ENCODE measurements around the gene INMT. TPM values are rescaled to one million over a fixed set of nuclear protein-coding genes. Genes with fewer than 3 reads are reported as not detected.

The INMT gene
- total RNA-seq, 1 experiment from 2014 or later: not detected

GRCh38 chr7:30727061-30727945, 24.6 kb upstream of the INMT start:
- DNase-seq (ENCODE audit: low spot score): no peak

GRCh38 chr7:30728591-30729100, 23.3 kb upstream of the INMT start:
- DNase-seq (ENCODE audit: low spot score): no peak

- no peak for DNase-seq (ENCODE audit: low spot score)
Observed at GRCh38 chr7:30729642-30730041, 22.3 kb upstream of the INMT start.

- no peak for DNase-seq (ENCODE audit: low spot score)
Observed at GRCh38 chr7:30730097-30730496, 21.8 kb upstream of the INMT start.

- DNase-seq (ENCODE audit: low spot score): no peak
Observed at GRCh38 chr7:30730996-30731395, 20.9 kb upstream of the INMT start.

GRCh38 chr7:30731581-30731980, 20.4 kb upstream of the INMT start:
- no peak for DNase-seq (ENCODE audit: low spot score)

- no peak for DNase-seq (ENCODE audit: low spot score)
Observed at GRCh38 chr7:30732606-30733005, 19.3 kb upstream of the INMT start.

GRCh38 chr7:30733216-30733615, 18.7 kb upstream of the INMT start:
- DNase-seq (ENCODE audit: low spot score): no peak

GRCh38 chr7:30733691-30734090, 18.2 kb upstream of the INMT start:
- no peak for DNase-seq (ENCODE audit: low spot score)

- DNase-seq (ENCODE audit: low spot score): no peak
Observed at GRCh38 chr7:30734497-30734896, 17.4 kb upstream of the INMT start.

GRCh38 chr7:30735631-30736030, 16.3 kb upstream of the INMT start:
- no peak for DNase-seq (ENCODE audit: low spot score)

GRCh38 chr7:30736291-30736690, 15.6 kb upstream of the INMT start:
- no peak for DNase-seq (ENCODE audit: low spot score)

GRCh38 chr7:30738026-30738915, 13.7 kb upstream of the INMT start:
- DNase-seq (ENCODE audit: low spot score): no peak

GRCh38 chr7:30739691-30740090, 12.2 kb upstream of the INMT start:
- DNase-seq (ENCODE audit: low spot score): no peak

- DNase-seq (ENCODE audit: low spot score): peak; percentile 84
Observed at GRCh38 chr7:30740417-30741181, 11.3 kb upstream of the INMT start.

- no peak for DNase-seq (ENCODE audit: low spot score)
Observed at GRCh38 chr7:30741289-30741688, 10.6 kb upstream of the INMT start.

GRCh38 chr7:30743371-30744074, 8.4 kb upstream of the INMT start:
- peak; percentile 38 for DNase-seq (ENCODE audit: low spot score)

- DNase-seq (ENCODE audit: low spot score): no peak
Observed at GRCh38 chr7:30744075-30744417, 7.9 kb upstream of the INMT start.

- DNase-seq (ENCODE audit: low spot score): no peak
Observed at GRCh38 chr7:30745261-30745941, 6.5 kb upstream of the INMT start.

- DNase-seq (ENCODE audit: low spot score): no peak
Observed at GRCh38 chr7:30750010-30750409, 1.9 kb upstream of the INMT start.
